ENCODE measurements around the gene VPS16. TPM values are rescaled to one million over a fixed set of nuclear protein-coding genes. Genes with fewer than 3 reads are reported as not detected.

The VPS16 gene
- total RNA-seq, 4 donors from 2014 or later, result 29.2 to 42.2 (median 36.7) TPM

GRCh38 chr20:2801286-2801728 lies 39.2 kb upstream of the VPS16 start:
- in situ Hi-C loops (cut with MboI; ENCODE audit: low pct_ligation_motif_present in 1 of 4, low pct_unique_long_range_greater_than_20kb in 1 of 4, low sequenced_read_pairs in 3 of 4) (no loop called here), intact Hi-C loops (cut with DNase I; ENCODE audit: low total_unique reads) (no loop called here)
- peaks cover 0 to 20% (median 16%) of the 10 kb centered on the region in 4 donors for H3K4me1 ChIP-seq
- TF ChIP-seq POLR2AphosphoS5 (IDR thresholded peaks at IDR 0.05), result no peak
- TF ChIP-seq, protein P1, sequence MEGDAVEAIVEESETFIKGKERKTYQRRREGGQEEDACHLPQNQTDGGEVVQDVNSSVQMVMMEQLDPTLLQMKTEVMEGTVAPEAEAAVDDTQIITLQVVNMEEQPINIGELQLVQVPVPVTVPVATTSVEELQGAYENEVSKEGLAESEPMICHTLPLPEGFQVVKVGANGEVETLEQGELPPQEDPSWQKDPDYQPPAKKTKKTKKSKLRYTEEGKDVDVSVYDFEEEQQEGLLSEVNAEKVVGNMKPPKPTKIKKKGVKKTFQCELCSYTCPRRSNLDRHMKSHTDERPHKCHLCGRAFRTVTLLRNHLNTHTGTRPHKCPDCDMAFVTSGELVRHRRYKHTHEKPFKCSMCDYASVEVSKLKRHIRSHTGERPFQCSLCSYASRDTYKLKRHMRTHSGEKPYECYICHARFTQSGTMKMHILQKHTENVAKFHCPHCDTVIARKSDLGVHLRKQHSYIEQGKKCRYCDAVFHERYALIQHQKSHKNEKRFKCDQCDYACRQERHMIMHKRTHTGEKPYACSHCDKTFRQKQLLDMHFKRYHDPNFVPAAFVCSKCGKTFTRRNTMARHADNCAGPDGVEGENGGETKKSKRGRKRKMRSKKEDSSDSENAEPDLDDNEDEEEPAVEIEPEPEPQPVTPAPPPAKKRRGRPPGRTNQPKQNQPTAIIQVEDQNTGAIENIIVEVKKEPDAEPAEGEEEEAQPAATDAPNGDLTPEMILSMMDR (IDR thresholded peaks at IDR 0.05), result no peak
- no peak for TF ChIP-seq POLR2A (IDR thresholded peaks at IDR 0.05)
- TF ChIP-seq EP300 (IDR thresholded peaks at IDR 0.05; ENCODE audit: low read depth), result no peak
- no peak overlapping the region for H3K4me3 ChIP-seq
- DNase-seq, result no peak
- no peaks in the 10 kb centered on the region for H3K36me3 ChIP-seq
- WGBS, 2 donors (ENCODE audit: low coverage in 1 of 2), result 6 to 12% methylated on average over 9 to 13 of the region's 13 CpGs
- no peaks in the 10 kb centered on the region for H3K9me3 ChIP-seq
- H3K27me3 ChIP-seq, result peaks cover 89% of the 10 kb centered on the region
- no peak overlapping the region for H3K27ac ChIP-seq

GRCh38 chr20:2804041-2804828 lies 36.3 kb upstream of the VPS16 start:
- in situ Hi-C loops (cut with MboI; ENCODE audit: low pct_ligation_motif_present in 1 of 4, low pct_unique_long_range_greater_than_20kb in 1 of 4, low sequenced_read_pairs in 3 of 4) (no loop called here), intact Hi-C loops (cut with DNase I; ENCODE audit: low total_unique reads) (no loop called here)
- H3K27ac ChIP-seq, result no peak overlapping the region
- no peaks in the 10 kb centered on the region for H3K36me3 ChIP-seq
- no peak overlapping the region for H3K4me3 ChIP-seq
- H3K27me3 ChIP-seq, result peaks cover 84% of the 10 kb centered on the region
- no peaks in the 10 kb centered on the region for H3K9me3 ChIP-seq
- no peak for TF ChIP-seq POLR2AphosphoS5 (IDR thresholded peaks at IDR 0.05)
- no peak for TF ChIP-seq EP300 (IDR thresholded peaks at IDR 0.05; ENCODE audit: low read depth)
- TF ChIP-seq, protein P1 (IDR thresholded peaks at IDR 0.05), result no peak
- TF ChIP-seq POLR2A (IDR thresholded peaks at IDR 0.05), result no peak
- DNase-seq, result no peak
- peaks cover 0 to 23% (median 17%) of the 10 kb centered on the region in 4 donors for H3K4me1 ChIP-seq
- WGBS, 2 donors (ENCODE audit: low coverage in 1 of 2), result 70 to 76% methylated on average over 13 to 16 of the region's 16 CpGs

DNA sequence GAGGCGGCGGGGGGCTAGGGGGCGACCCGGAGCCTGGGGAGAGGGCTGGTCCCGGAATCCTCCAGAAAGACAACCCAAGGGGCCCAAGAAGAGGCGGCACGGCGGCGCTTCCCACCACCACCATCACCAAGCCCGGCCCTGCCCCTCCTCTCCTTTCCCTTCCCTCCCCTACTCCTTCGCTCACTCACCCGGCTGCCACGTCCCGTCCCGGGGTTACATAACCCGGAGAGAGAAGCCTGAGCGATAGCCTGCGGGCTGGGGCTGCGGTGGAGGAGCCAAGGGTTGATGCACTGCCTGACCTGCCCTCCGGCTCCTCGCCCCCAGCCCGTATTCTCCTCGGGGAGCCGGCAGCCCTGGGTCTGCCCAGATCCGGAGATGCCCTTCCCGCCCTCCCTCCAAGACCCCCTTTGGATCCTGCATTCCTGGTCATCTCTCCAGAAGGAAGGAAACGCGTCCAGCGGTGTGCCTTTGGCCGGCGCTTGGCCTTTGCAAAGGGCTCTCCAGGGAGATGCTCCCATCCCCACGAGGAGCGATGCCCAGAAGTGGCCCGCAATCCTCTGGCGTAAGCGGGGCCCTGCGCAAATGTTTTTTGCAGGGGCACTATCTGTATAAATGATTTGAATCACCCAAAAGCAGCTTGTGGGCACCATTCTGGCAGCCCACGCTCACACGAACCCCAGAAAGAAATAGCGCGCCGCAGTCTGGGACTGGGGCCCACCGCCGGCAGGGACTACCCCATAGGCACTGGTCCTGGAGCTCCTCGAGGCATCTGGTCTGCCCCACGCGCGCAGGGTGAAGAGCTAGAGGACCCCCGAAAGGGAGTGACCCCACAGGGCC lies 35.5 kb upstream of the VPS16 start:
- Histone ChIP-seq H3K27ac (no peak overlapping the region), H3K9me3 (no peaks in the 10 kb centered on the region), H3K4me1 (peaks cover 0 to 19% (median 13%) of the 10 kb centered on the region in 4 donors), H3K4me3 (no peak overlapping the region), H3K36me3 (no peaks in the 10 kb centered on the region), H3K27me3 (peaks cover 78% of the 10 kb centered on the region)
- 56% methylated on average over 49 of the region's 49 CpGs; no CpG with 5 or more reads in 1 of the 2 donors for WGBS, 2 donors (ENCODE audit: low coverage in 1 of 2)
- intact Hi-C loops (cut with DNase I; ENCODE audit: low total_unique reads), result no loop called here
- in situ Hi-C loops (cut with MboI; ENCODE audit: low pct_ligation_motif_present in 1 of 4, low pct_unique_long_range_greater_than_20kb in 1 of 4, low sequenced_read_pairs in 3 of 4), result no loop called here
- TF ChIP-seq POLR2A (IDR thresholded peaks at IDR 0.05), result no peak
- TF ChIP-seq POLR2AphosphoS5 (IDR thresholded peaks at IDR 0.05), result no peak
- TF ChIP-seq, protein P1 (IDR thresholded peaks at IDR 0.05), result no peak
- TF ChIP-seq EP300 (IDR thresholded peaks at IDR 0.05; ENCODE audit: low read depth), result no peak
- DNase-seq, result no peak

DNA sequence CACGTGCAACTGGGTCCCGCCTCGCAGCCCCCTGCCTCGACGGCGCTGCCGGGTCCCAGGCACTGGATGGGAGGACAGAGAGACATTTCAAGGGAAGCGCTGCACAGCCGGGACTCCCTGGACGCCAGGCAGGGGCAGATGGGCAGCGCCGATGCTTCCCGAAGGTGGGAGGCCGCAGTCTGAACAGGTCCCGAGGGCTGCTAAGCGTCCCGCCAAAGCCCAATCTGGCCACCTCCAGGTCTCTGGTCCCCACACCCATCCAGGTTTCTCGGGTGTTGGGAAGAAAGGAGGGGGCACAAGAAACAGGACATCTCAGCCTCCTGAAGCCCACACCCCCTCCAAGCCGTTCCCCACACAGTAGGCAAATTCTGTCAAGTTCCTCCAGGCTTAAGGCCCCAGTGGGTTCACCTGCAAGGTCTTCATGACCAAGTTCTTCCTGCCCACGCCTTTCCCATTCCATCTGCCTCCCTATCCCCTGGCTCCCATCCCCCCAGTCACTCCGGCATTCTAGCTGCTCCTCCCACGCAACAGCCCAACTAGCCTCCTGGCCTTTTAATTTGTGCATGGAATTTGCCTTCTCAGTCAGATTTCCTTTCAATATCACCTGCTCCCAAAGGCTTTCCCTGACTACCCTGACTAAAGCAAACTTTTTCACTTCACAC lies 34.7 kb upstream of the VPS16 start:
- Histone ChIP-seq H3K4me3 (no peak overlapping the region), H3K27ac (no peak overlapping the region), H3K9me3 (no peaks in the 10 kb centered on the region), H3K4me1 (peaks cover 0 to 12% (median 5%) of the 10 kb centered on the region in 4 donors), H3K27me3 (peaks cover 71% of the 10 kb centered on the region), H3K36me3 (no peaks in the 10 kb centered on the region)
- TF ChIP-seq EP300 (IDR thresholded peaks at IDR 0.05; ENCODE audit: low read depth) (no peak), POLR2A (IDR thresholded peaks at IDR 0.05) (no peak), POLR2AphosphoS5 (IDR thresholded peaks at IDR 0.05) (no peak)
- TF ChIP-seq, protein P1 (IDR thresholded peaks at IDR 0.05), result no peak
- intact Hi-C loops (cut with DNase I; ENCODE audit: low total_unique reads), result no loop called here
- in situ Hi-C loops (cut with MboI; ENCODE audit: low pct_ligation_motif_present in 1 of 4, low pct_unique_long_range_greater_than_20kb in 1 of 4, low sequenced_read_pairs in 3 of 4), result no loop called here
- WGBS, 2 donors (ENCODE audit: low coverage in 1 of 2), result 47 to 62% methylated on average over 2 to 22 of the region's 22 CpGs
- no peak for DNase-seq

All from transverse colon (tissue), 4 donors.